HG02870 (cell line): Measurements from ENCODE around the gene KLK12.

Experiments used
- ATAC-seq: cut with Tn5 transposase; IDR thresholded peaks from one replicate; pipeline ENCODE4 v1.9.1; 2021; ENCODE audit warnings: mild to moderate bottlenecking, moderate library complexity; ENCODE audit not compliant: unreplicated experiment

The KLK12 gene

DNA sequence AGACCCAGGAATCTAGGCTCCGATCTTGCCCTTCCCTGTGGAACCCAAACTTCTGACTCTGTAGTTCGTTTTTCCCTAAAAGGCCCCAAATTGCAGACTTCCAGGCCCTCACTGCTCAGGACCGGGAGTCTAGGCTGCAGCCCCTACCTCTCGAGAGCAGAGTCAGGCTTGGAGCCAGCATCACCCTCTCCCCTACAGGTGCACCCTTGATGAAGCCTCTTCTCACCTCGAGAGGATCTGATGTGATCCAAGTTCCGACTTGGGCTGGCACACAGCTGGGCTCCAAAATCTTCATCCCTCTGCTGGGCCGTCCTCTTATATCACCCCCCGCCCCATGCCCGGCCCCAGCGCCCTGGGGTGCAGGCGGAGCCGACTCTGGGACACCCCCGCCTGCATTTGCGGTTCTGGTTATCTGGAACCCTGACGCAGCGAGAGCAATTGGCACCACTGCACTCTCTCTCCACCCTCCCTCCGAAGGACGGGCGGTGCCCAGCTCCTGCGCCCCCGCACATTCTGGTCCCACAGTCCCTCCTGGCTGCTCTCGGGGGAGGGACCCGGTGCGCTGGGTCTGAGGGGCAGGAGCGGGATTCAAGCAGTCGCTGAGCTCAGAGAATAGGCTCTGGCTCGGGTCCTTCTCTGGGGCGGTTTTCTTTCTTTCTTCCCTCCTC is 51.0 kb downstream of the KLK12 start, which contains the start of gene KLK7:
Gene KLK7, minus strand, starts transcription at position 293 of the 668 bp plus-strand sequence. CDS start 1,518 bp downstream, outside the sequence.
- no peak for ATAC-seq

GRCh38 chr19:50982186-50982585 is 52.6 kb downstream of the KLK12 start:
- no peak for ATAC-seq

DNA sequence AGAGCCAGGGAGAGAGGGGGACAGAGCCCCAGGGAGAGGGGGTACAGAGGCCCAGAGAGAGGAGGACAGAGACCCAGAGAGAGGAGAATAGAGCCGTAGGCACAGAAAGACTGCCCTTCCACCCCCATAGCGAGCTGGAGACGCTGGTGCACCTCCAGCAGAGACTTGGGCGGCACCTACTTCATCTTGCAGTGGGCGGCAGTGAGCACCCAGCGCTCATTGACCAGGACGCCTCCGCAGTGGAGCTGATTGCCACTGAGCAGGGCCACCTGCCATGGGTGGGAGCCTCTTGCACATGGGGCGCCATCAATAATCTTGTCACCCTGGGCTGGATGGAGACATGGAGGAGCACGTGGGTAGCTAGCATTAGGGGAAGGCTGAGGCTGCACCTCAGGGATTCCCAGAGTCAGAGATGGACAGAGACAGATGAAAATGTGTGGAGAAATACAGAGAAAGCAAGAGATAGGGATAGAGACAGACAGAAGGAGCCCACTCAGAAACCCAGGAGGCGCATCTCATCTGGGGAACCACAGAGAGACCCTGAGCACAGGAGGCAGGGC is 53.1 kb downstream of the KLK12 start:
- no peak for ATAC-seq

GRCh38 chr19:50980208-50980607 is 54.6 kb downstream of the KLK12 start:
- ATAC-seq: no peak

- no peak for ATAC-seq
These were observed 55.0 kb downstream of the KLK12 start for GRCh38 chr19:50979758-50980157.
